ENCODE data around the gene UGT1A10.

The UGT1A10 gene

GRCh38 chr2:233798335-233799086 is 162.3 kb downstream of the UGT1A10 start:
- H3K4me1 Mint-ChIP-seq: no peaks in the 10 kb centered on the region
- H3K9me3 Mint-ChIP-seq: no peaks in the 10 kb centered on the region
- CTCF ChIA-PET: no interaction called here
- no peak overlapping the region for H3K27ac Mint-ChIP-seq
- H3K36me3 Mint-ChIP-seq: no peaks in the 10 kb centered on the region
- H3K27me3 Mint-ChIP-seq: peaks cover 15% of the 10 kb centered on the region
- DNase-seq: no peak
- H3K4me3 Mint-ChIP-seq: no peak overlapping the region

GRCh38 chr2:233799087-233799665 is 162.9 kb downstream of the UGT1A10 start:
- H3K4me3 Mint-ChIP-seq: no peak overlapping the region
- no peak overlapping the region for H3K27ac Mint-ChIP-seq
- CTCF ChIA-PET: no interaction called here
- no peaks in the 10 kb centered on the region for H3K36me3 Mint-ChIP-seq
- H3K4me1 Mint-ChIP-seq: no peaks in the 10 kb centered on the region
- no peaks in the 10 kb centered on the region for H3K9me3 Mint-ChIP-seq
- peaks cover 21% of the 10 kb centered on the region for H3K27me3 Mint-ChIP-seq
- DNase-seq: peak; percentile 9

GRCh38 chr2:233799716-233800115 is 163.5 kb downstream of the UGT1A10 start:
- Mint-ChIP-seq H3K4me1 (no peaks in the 10 kb centered on the region), H3K27me3 (peaks cover 27% of the 10 kb centered on the region), H3K27ac (no peak overlapping the region), H3K4me3 (no peak overlapping the region), H3K36me3 (no peaks in the 10 kb centered on the region), H3K9me3 (no peaks in the 10 kb centered on the region)
- peak; percentile 2 for DNase-seq
- CTCF ChIA-PET: no interaction called here

GRCh38 chr2:233800208-233800607 is 164.0 kb downstream of the UGT1A10 start:
- H3K27ac Mint-ChIP-seq: no peak overlapping the region
- H3K27me3 Mint-ChIP-seq: peaks cover 32% of the 10 kb centered on the region
- no peaks in the 10 kb centered on the region for H3K36me3 Mint-ChIP-seq
- no peaks in the 10 kb centered on the region for H3K9me3 Mint-ChIP-seq
- no peak overlapping the region for H3K4me3 Mint-ChIP-seq
- CTCF ChIA-PET: no interaction called here
- no peaks in the 10 kb centered on the region for H3K4me1 Mint-ChIP-seq
- peak; percentile 2 for DNase-seq

GRCh38 chr2:233801357-233802131 is 165.3 kb downstream of the UGT1A10 start:
- peak; percentile 34 for DNase-seq
- H3K9me3 Mint-ChIP-seq: no peaks in the 10 kb centered on the region
- no peaks in the 10 kb centered on the region for H3K36me3 Mint-ChIP-seq
- peaks cover 32% of the 10 kb centered on the region for H3K27me3 Mint-ChIP-seq
- CTCF ChIA-PET: no interaction called here
- no peak overlapping the region for H3K4me3 Mint-ChIP-seq
- no peaks in the 10 kb centered on the region for H3K4me1 Mint-ChIP-seq
- no peak overlapping the region for H3K27ac Mint-ChIP-seq

GRCh38 chr2:233802132-233802815 is 166.0 kb downstream of the UGT1A10 start:
- CTCF ChIA-PET: no interaction called here
- peak; percentile 8 for DNase-seq
- Mint-ChIP-seq H3K27me3 (peaks cover 32% of the 10 kb centered on the region), H3K27ac (no peak overlapping the region), H3K9me3 (no peaks in the 10 kb centered on the region), H3K4me3 (no peak overlapping the region), H3K36me3 (no peaks in the 10 kb centered on the region), H3K4me1 (no peaks in the 10 kb centered on the region)

- Mint-ChIP-seq H3K36me3 (no peaks in the 10 kb centered on the region), H3K9me3 (no peaks in the 10 kb centered on the region), H3K27ac (no peak overlapping the region), H3K4me3 (no peak overlapping the region), H3K27me3 (peaks cover 32% of the 10 kb centered on the region), H3K4me1 (no peaks in the 10 kb centered on the region)
- CTCF ChIA-PET: no interaction called here
- peak; percentile 7 for DNase-seq
Observed at GRCh38 chr2:233803292-233803911, 167.2 kb downstream of the UGT1A10 start.

GRCh38 chr2:233803994-233804393 is 167.7 kb downstream of the UGT1A10 start:
- CTCF ChIA-PET: no interaction called here

GRCh38 chr2:233807215-233807865 is 171.1 kb downstream of the UGT1A10 start:
- DNase-seq: peak; percentile 15
- Mint-ChIP-seq H3K36me3 (no peaks in the 10 kb centered on the region), H3K4me1 (no peaks in the 10 kb centered on the region), H3K9me3 (no peaks in the 10 kb centered on the region), H3K27ac (no peak overlapping the region), H3K27me3 (peaks cover 40% of the 10 kb centered on the region), H3K4me3 (no peak overlapping the region)
- CTCF ChIA-PET: no interaction called here

More at GRCh38 chr2:233803994-233804393, 167.7 kb downstream of the UGT1A10 start:
- Mint-ChIP-seq H3K27ac (no peak overlapping the region), H3K9me3 (no peaks in the 10 kb centered on the region), H3K27me3 (peaks cover 29% of the 10 kb centered on the region), H3K4me1 (no peaks in the 10 kb centered on the region), H3K36me3 (no peaks in the 10 kb centered on the region), H3K4me3 (no peak overlapping the region)
- peak; percentile 8 for DNase-seq

GRCh38 chr2:233807966-233808935 is 172.0 kb downstream of the UGT1A10 start:
- Mint-ChIP-seq H3K9me3 (no peaks in the 10 kb centered on the region), H3K36me3 (no peaks in the 10 kb centered on the region), H3K4me1 (no peaks in the 10 kb centered on the region), H3K27me3 (peaks cover 34% of the 10 kb centered on the region), H3K4me3 (no peak overlapping the region), H3K27ac (no peak overlapping the region)
- DNase-seq: peak; percentile 6
- CTCF ChIA-PET: no interaction called here

- Mint-ChIP-seq H3K36me3 (no peaks in the 10 kb centered on the region), H3K27ac (no peak overlapping the region), H3K4me3 (no peak overlapping the region), H3K9me3 (no peaks in the 10 kb centered on the region), H3K4me1 (no peaks in the 10 kb centered on the region), H3K27me3 (peaks cover 31% of the 10 kb centered on the region)
- CTCF ChIA-PET: no interaction called here
- peak; percentile 12 for DNase-seq
Observed at GRCh38 chr2:233810385-233810784, 174.1 kb downstream of the UGT1A10 start.

GRCh38 chr2:233811087-233811486 is 174.8 kb downstream of the UGT1A10 start:
- no peaks in the 10 kb centered on the region for H3K9me3 Mint-ChIP-seq
- H3K4me3 Mint-ChIP-seq: no peak overlapping the region
- DNase-seq: no peak
- CTCF ChIA-PET: no interaction called here
- no peaks in the 10 kb centered on the region for H3K4me1 Mint-ChIP-seq
- peaks cover 31% of the 10 kb centered on the region for H3K27me3 Mint-ChIP-seq
- H3K27ac Mint-ChIP-seq: no peak overlapping the region
- no peaks in the 10 kb centered on the region for H3K36me3 Mint-ChIP-seq

GRCh38 chr2:233811732-233812131 is 175.5 kb downstream of the UGT1A10 start:
- CTCF ChIA-PET: no interaction called here
- H3K4me1 Mint-ChIP-seq: no peaks in the 10 kb centered on the region
- no peaks in the 10 kb centered on the region for H3K9me3 Mint-ChIP-seq
- H3K27ac Mint-ChIP-seq: no peak overlapping the region
- no peak overlapping the region for H3K4me3 Mint-ChIP-seq
- H3K36me3 Mint-ChIP-seq: no peaks in the 10 kb centered on the region
- H3K27me3 Mint-ChIP-seq: peaks cover 35% of the 10 kb centered on the region
- peak; percentile 10 for DNase-seq

All from activated naive CD4-positive, alpha-beta T cell treated with anti-CD3 and anti-CD28 coated beads, Interleukin-2, amount 10 ng/mL, durations not matched to agents 7 days and 5 days (primary cell).